Loucy (cell line): ENCODE measurements around the gene PRKACB.

Experiments
- H2AFZ ChIP-seq: fragments of 200-600 bp; sonication (generic); 2 replicates; pipeline ENCODE4 v1.6.0; 2016; ENCODE audit warnings: antibody characterized with exemption, mild to moderate bottlenecking, low read length, moderate library complexity
- H3F3A ChIP-seq: fragments of 200-600 bp; 2 replicates; pipeline ENCODE4 v1.6.0; 2016; ENCODE audit warnings: antibody characterized with exemption, low read depth, mild to moderate bottlenecking
- H3K27me3 ChIP-seq: fragments of 200-600 bp; sonication (generic); 2 replicates; pipeline ENCODE4 v1.6.1; 2014; ENCODE audit warnings: low read length, mild to moderate bottlenecking; ENCODE audit not compliant: insufficient read depth, poor library complexity, severe bottlenecking
- H3K36me3 ChIP-seq: fragments of 200-600 bp; sonication (generic); 2 replicates; pipeline ENCODE4 v1.6.1; 2016; ENCODE audit warnings: low read length; ENCODE audit not compliant: insufficient read depth
- H3K4me1 ChIP-seq: fragments of 200-600 bp; sonication (generic); 2 replicates; pipeline ENCODE4 v1.5.1; 2014; ENCODE audit warnings: low read length, mild to moderate bottlenecking; ENCODE audit not compliant: insufficient read depth, poor library complexity, severe bottlenecking
- H3K4me2 ChIP-seq: fragments of 200-600 bp; sonication (generic); 2 replicates; pipeline ENCODE4 v1.6.0; 2014; ENCODE audit warnings: antibody characterized with exemption, low read length, low read depth, mild to moderate bottlenecking; ENCODE audit not compliant: poor library complexity, severe bottlenecking
- H3K4me3 ChIP-seq: fragments of 200-600 bp; sonication (generic); 2 replicates; pipeline ENCODE4 v1.5.1; 2014; ENCODE audit warnings: low read length, mild to moderate bottlenecking, mixed read lengths; ENCODE audit not compliant: poor library complexity, severe bottlenecking
- H3K79me2 ChIP-seq: fragments of 200-600 bp; sonication (generic); 2 replicates; pipeline ENCODE4 v1.6.1; 2014; ENCODE audit warnings: low read length; ENCODE audit not compliant: insufficient read depth
- H3K9ac ChIP-seq: fragments of 200-600 bp; sonication (generic); 2 replicates; pipeline ENCODE4 v1.6.0; 2014; ENCODE audit warnings: mild to moderate bottlenecking, low read depth, low read length, moderate library complexity; ENCODE audit not compliant: poor library complexity, severe bottlenecking
- H3K9me2 ChIP-seq: fragments of 200-600 bp; sonication (generic); replicated peaks from 2 replicates; pipeline ENCODE4 v1.6.1; 2016; ENCODE audit warnings: low read depth, low read length, mixed read lengths
- H3K9me3 ChIP-seq: fragments of 200-600 bp; sonication (generic); 2 replicates; pipeline ENCODE4 v1.6.1; 2014; ENCODE audit warnings: mild to moderate bottlenecking, antibody characterized with exemption, low read length, low read depth; ENCODE audit not compliant: insufficient read depth
- H4K20me1 ChIP-seq: fragments of 200-600 bp; sonication (generic); 2 replicates; pipeline ENCODE4 v1.6.0; 2014; ENCODE audit warnings: antibody characterized with exemption, low read length, mild to moderate bottlenecking; ENCODE audit not compliant: insufficient read depth, poor library complexity, severe bottlenecking
- EZH2phosphoT487 ChIP-seq: fragments of 200-600 bp; IDR thresholded peaks from 2 replicates; pipeline ENCODE4 v1.6.1; 2018; ENCODE audit warnings: antibody characterized with exemption, mild to moderate bottlenecking, moderate library complexity, borderline replicate concordance
- TF ChIP-seq, protein P1 (sequence below): fragments of 200-600 bp; sonication (generic); conservative IDR thresholded peaks from 2 replicates; pipeline ENCODE4 v1.5.1; 2014; ENCODE audit warnings: mild to moderate bottlenecking, antibody characterized with exemption, low read length

The PRKACB gene

DNA sequence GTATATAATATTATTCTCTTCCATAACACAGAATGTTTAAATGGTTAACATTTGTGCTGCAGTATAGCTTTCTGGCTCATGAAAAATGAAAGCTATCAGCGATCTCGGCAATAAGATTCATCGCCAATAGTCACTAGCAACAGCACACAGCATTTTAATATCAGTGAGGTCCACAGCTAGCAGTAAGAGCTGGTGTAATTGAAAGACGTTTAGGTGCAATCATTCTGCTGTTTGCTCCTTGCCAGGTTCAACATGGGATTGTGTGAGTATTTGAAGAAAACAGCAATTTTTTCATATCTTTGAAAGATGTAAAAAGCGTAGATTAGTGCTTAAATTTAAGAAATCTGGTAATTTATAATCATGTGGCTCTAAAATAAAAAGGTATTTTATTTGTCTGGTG, 20.1 kb downstream of the PRKACB start:
- H3K36me3 ChIP-seq: no peaks in the 10 kb centered on the region
- TF ChIP-seq, protein P1, sequence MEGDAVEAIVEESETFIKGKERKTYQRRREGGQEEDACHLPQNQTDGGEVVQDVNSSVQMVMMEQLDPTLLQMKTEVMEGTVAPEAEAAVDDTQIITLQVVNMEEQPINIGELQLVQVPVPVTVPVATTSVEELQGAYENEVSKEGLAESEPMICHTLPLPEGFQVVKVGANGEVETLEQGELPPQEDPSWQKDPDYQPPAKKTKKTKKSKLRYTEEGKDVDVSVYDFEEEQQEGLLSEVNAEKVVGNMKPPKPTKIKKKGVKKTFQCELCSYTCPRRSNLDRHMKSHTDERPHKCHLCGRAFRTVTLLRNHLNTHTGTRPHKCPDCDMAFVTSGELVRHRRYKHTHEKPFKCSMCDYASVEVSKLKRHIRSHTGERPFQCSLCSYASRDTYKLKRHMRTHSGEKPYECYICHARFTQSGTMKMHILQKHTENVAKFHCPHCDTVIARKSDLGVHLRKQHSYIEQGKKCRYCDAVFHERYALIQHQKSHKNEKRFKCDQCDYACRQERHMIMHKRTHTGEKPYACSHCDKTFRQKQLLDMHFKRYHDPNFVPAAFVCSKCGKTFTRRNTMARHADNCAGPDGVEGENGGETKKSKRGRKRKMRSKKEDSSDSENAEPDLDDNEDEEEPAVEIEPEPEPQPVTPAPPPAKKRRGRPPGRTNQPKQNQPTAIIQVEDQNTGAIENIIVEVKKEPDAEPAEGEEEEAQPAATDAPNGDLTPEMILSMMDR: no peak
- no peak for TF ChIP-seq EZH2phosphoT487
- peak overlapping the region; percentile 56 for H3K4me2 ChIP-seq
- H2AFZ ChIP-seq: no peak overlapping the region
- no peak overlapping the region for H3K9ac ChIP-seq
- H3F3A ChIP-seq: peaks cover 6% of the 10 kb centered on the region; the same call in 1 of the 2 replicates
- no peaks in the 10 kb centered on the region for H3K27me3 ChIP-seq
- H3K4me1 ChIP-seq: peaks cover 66% of the 10 kb centered on the region
- no peaks in the 10 kb centered on the region for H3K9me2 ChIP-seq
- peaks cover 75% of the 10 kb centered on the region for H4K20me1 ChIP-seq
- H3K4me3 ChIP-seq: no peak overlapping the region
- no peaks in the 10 kb centered on the region for H3K9me3 ChIP-seq
- peaks cover 93% of the 10 kb centered on the region for H3K79me2 ChIP-seq

DNA sequence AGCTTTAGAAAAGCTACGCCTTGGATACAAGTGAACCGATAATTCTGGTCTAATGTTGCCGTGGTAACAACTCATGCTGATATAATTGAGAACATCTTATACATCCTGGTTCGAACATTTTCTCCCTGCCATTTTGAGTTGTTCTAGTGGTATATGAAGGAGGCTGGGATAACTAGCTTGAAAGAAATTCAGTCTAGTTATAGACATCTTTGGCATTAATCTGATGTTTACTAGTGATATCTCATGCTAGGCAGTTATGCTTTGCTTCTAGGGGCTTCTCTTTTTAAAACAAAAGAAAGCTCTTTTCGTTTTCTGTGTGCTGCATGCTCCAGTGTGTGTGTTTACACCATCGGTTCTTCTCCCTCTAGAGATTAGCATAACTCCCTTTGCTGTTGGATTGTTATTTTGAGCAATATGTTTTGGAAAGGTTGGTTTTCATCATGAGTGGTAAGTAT, 20.5 kb downstream of the PRKACB start:
- H3K4me1 ChIP-seq: peaks cover 66% of the 10 kb centered on the region
- no peaks in the 10 kb centered on the region for H3K9me2 ChIP-seq
- peaks cover 75% of the 10 kb centered on the region for H4K20me1 ChIP-seq
- H3F3A ChIP-seq: peaks cover 4% of the 10 kb centered on the region; the same call in 1 of the 2 replicates
- no peak overlapping the region for H3K4me3 ChIP-seq
- H3K27me3 ChIP-seq: no peaks in the 10 kb centered on the region
- peaks cover 94% of the 10 kb centered on the region for H3K79me2 ChIP-seq
- H3K4me2 ChIP-seq: peak overlapping the region; percentile 56
- H3K9ac ChIP-seq: no peak overlapping the region
- TF ChIP-seq, protein P1: no peak
- TF ChIP-seq EZH2phosphoT487: no peak
- H3K9me3 ChIP-seq: no peaks in the 10 kb centered on the region
- H3K36me3 ChIP-seq: no peaks in the 10 kb centered on the region
- no peak overlapping the region for H2AFZ ChIP-seq

DNA sequence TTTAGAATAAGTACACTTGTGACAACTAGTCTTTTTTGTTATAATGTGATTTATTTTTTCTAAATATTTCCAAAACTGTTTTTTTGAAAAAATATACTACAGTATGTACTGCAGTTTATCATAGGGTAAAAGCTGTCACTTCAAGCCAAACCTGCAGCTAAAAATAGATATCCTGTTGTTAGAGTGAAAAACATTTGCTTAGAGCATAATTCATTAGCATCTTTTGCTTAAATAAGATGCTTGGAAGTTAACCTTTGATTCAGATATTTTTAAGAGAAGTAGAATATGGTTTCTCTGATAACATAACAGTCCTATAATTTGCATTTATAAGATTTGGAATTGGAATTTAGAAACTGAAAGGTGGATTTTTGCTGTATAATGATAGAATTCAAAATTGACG, 21.5 kb downstream of the PRKACB start:
- Histone ChIP-seq H3K4me3 (peak overlapping the region; percentile 34), H3K9ac (no peak overlapping the region), H3K4me1 (peaks cover 64% of the 10 kb centered on the region)

More for the DNA sequence above, 21.5 kb downstream of the PRKACB start:
- Histone ChIP-seq H3K27me3 (no peaks in the 10 kb centered on the region), H3K36me3 (no peaks in the 10 kb centered on the region), H3K4me2 (peak overlapping the region; percentile 56), H3K9me3 (no peaks in the 10 kb centered on the region), H3K79me2 (peaks cover 97% of the 10 kb centered on the region), H3F3A (no peaks in the 10 kb centered on the region; the same call in 1 of the 2 replicates), H3K9me2 (no peaks in the 10 kb centered on the region), H2AFZ (no peak overlapping the region), H4K20me1 (peaks cover 67% of the 10 kb centered on the region)
- TF ChIP-seq EZH2phosphoT487: no peak
- TF ChIP-seq, protein P1: no peak
